ENCODE data around the gene DEXI.

DEXI gene

GRCh38 chr16:10921536-10922327, 20.5 kb downstream of the DEXI start:
- H3K4me3 ChIP-seq (ENCODE audit: low read depth, low read length), result no peak overlapping the region
- DNase-seq (ENCODE audit: low read depth), result no peak
- no peak for TF ChIP-seq CTCF (IDR thresholded peaks at IDR 0.05; ENCODE audit: control insufficient read depth, extremely low read depth, insufficient read depth)

GRCh38 chr16:10920726-10921427, 21.4 kb downstream of the DEXI start:
- DNase-seq (ENCODE audit: low read depth), result no peak
- H3K4me3 ChIP-seq (ENCODE audit: low read depth, low read length), result no peak overlapping the region
- no peak for TF ChIP-seq CTCF (IDR thresholded peaks at IDR 0.05; ENCODE audit: control insufficient read depth, extremely low read depth, insufficient read depth)

GRCh38 chr16:10919003-10919351, 23.3 kb downstream of the DEXI start:
- no peak for DNase-seq (ENCODE audit: low read depth)
- H3K4me3 ChIP-seq (ENCODE audit: low read depth, low read length), result no peak overlapping the region
- TF ChIP-seq CTCF (IDR thresholded peaks at IDR 0.05; ENCODE audit: control insufficient read depth, extremely low read depth, insufficient read depth), result no peak

- DNase-seq (ENCODE audit: low read depth), result peak; percentile 82
- H3K4me3 ChIP-seq (ENCODE audit: low read depth, low read length), result peak overlapping the region; percentile 19
- peak; percentile 99 for TF ChIP-seq CTCF (IDR thresholded peaks at IDR 0.05; ENCODE audit: control insufficient read depth, extremely low read depth, insufficient read depth)
These were observed 23.8 kb downstream of the DEXI start for GRCh38 chr16:10918294-10919002.

GRCh38 chr16:10916534-10916933, 25.7 kb downstream of the DEXI start:
- H3K4me3 ChIP-seq (ENCODE audit: low read depth, low read length), result no peak overlapping the region
- TF ChIP-seq CTCF (IDR thresholded peaks at IDR 0.05; ENCODE audit: control insufficient read depth, extremely low read depth, insufficient read depth), result no peak
- no peak for DNase-seq (ENCODE audit: low read depth)

GRCh38 chr16:10911267-10911666, 31.0 kb downstream of the DEXI start:
- no peak for DNase-seq (ENCODE audit: low read depth)
- H3K4me3 ChIP-seq (ENCODE audit: low read depth, low read length), result no peak overlapping the region
- no peak for TF ChIP-seq CTCF (IDR thresholded peaks at IDR 0.05; ENCODE audit: control insufficient read depth, extremely low read depth, insufficient read depth)
